ENCODE data around the gene CYP27A1.

CYP27A1 gene

GRCh38 chr2:218826791-218827190 lies 44.8 kb downstream of the CYP27A1 start:
- Histone ChIP-seq H3K36me3 (ENCODE audit: insufficient read depth, low read depth, low read length) (no peaks in the 10 kb centered on the region), H3K4me1 (ENCODE audit: insufficient read depth, low read length) (no peaks in the 10 kb centered on the region), H3K4me3 (ENCODE audit: low read length) (no peak overlapping the region), H3K27me3 (ENCODE audit: insufficient read depth, low read length) (no peaks in the 10 kb centered on the region; the same call in 1 of the 2 replicates), H3K27ac (ENCODE audit: low read length) (no peak overlapping the region), H3K9me3 (ENCODE audit: insufficient read depth, low read depth, low read length) (no peaks in the 10 kb centered on the region), H3K9ac (ENCODE audit: low read depth, low read length) (no peak overlapping the region)

DNA sequence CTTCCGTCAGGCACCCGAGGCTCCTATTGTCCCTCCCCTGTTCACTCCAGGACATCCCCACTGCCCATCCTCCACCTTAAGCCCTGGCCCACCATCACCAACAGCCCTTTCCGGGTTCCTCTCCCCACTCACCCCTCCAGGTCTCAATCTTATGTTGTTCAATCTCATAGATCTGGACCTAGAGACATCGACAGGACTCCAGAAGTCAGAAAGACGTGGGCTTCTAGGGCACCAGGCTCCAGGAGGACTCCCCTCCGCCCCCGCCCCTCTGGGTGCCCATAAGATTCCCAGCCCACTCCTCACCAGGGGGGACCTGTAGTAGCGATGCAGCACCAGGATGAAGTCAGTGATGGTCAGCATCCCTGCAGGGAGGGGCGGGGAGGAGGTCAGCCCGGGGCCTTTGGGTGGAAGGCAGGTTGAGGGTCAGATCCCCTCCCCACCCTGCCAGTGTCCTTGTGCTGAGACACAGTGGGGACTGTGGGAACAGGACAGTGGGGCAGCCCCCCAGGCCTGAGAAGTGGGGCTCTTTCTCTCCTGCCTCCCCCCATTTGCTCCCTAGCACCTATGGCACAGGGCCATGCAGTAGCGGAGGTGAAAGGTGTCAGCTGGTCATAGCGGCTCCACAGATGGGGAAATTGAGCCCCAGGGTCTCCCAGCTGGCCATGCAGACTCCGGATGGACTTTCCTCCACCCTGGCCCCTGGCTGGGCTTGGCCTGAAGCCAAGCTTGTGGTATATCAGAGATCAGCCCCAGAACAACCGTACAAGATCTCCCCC lies 45.9 kb downstream of the CYP27A1 start:
- no peaks in the 10 kb centered on the region for H3K9me3 ChIP-seq (ENCODE audit: insufficient read depth, low read depth, low read length)
- H3K9ac ChIP-seq (ENCODE audit: low read depth, low read length): no peak overlapping the region
- H3K4me1 ChIP-seq (ENCODE audit: insufficient read depth, low read length): no peaks in the 10 kb centered on the region
- no peaks in the 10 kb centered on the region; the same call in 1 of the 2 replicates for H3K27me3 ChIP-seq (ENCODE audit: insufficient read depth, low read length)
- no peaks in the 10 kb centered on the region for H3K36me3 ChIP-seq (ENCODE audit: insufficient read depth, low read depth, low read length)
- no peak overlapping the region for H3K27ac ChIP-seq (ENCODE audit: low read length)
- no peak overlapping the region for H3K4me3 ChIP-seq (ENCODE audit: low read length)

GRCh38 chr2:218828477-218828778 lies 46.5 kb downstream of the CYP27A1 start:
- Histone ChIP-seq H3K27ac (ENCODE audit: low read length) (no peak overlapping the region), H3K36me3 (ENCODE audit: insufficient read depth, low read depth, low read length) (no peaks in the 10 kb centered on the region), H3K4me3 (ENCODE audit: low read length) (no peak overlapping the region), H3K4me1 (ENCODE audit: insufficient read depth, low read length) (no peaks in the 10 kb centered on the region), H3K9ac (ENCODE audit: low read depth, low read length) (no peak overlapping the region), H3K27me3 (ENCODE audit: insufficient read depth, low read length) (no peaks in the 10 kb centered on the region; the same call in 1 of the 2 replicates), H3K9me3 (ENCODE audit: insufficient read depth, low read depth, low read length) (no peaks in the 10 kb centered on the region)

DNA sequence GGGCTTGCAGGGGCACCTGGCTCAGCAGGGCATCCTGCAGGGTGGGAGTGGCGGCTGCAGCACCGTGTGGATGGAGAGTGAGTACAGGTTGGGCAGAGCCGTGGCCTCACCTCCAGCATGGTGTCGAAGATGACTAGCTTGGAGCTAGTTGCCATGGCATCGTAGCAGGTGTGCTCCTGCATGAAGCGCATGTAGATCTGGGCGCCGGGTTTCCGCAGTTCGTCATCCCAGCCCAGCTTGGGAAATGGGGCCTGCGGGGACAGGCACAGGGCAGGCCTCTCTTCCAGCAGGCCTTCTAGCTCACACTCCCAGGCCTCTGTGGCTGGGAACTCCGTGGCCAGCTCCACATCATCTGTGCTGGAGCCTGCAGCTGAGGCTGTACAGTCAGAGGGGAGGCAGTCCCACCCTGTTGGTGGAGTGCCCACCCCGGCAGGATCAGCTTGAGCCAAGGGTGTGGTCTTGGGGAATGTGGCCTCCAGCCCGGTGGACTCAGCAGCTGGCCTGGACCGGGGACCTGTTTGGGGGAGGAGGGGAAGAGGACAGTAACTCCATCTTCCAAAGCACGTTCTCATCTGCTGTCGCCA lies 48.0 kb downstream of the CYP27A1 start:
- Histone ChIP-seq H3K27me3 (ENCODE audit: insufficient read depth, low read length) (no peaks in the 10 kb centered on the region; the same call in 1 of the 2 replicates), H3K36me3 (ENCODE audit: insufficient read depth, low read depth, low read length) (no peaks in the 10 kb centered on the region), H3K4me3 (ENCODE audit: low read length) (no peak overlapping the region), H3K9me3 (ENCODE audit: insufficient read depth, low read depth, low read length) (no peaks in the 10 kb centered on the region), H3K27ac (ENCODE audit: low read length) (no peak overlapping the region), H3K9ac (ENCODE audit: low read depth, low read length) (no peak overlapping the region), H3K4me1 (ENCODE audit: insufficient read depth, low read length) (no peaks in the 10 kb centered on the region)

GRCh38 chr2:218830526-218831306 lies 48.8 kb downstream of the CYP27A1 start:
- Histone ChIP-seq H3K27ac (ENCODE audit: low read length) (no peak overlapping the region), H3K27me3 (ENCODE audit: insufficient read depth, low read length) (no peaks in the 10 kb centered on the region; the same call in 1 of the 2 replicates), H3K9me3 (ENCODE audit: insufficient read depth, low read depth, low read length) (no peaks in the 10 kb centered on the region), H3K9ac (ENCODE audit: low read depth, low read length) (no peak overlapping the region), H3K4me3 (ENCODE audit: low read length) (no peak overlapping the region), H3K36me3 (ENCODE audit: insufficient read depth, low read depth, low read length) (no peaks in the 10 kb centered on the region), H3K4me1 (ENCODE audit: insufficient read depth, low read length) (no peaks in the 10 kb centered on the region)

- Histone ChIP-seq H3K4me3 (ENCODE audit: low read length) (no peak within 1 kb of the TSS), H3K27ac (ENCODE audit: low read length) (no peak within 1 kb of the TSS), H3K9ac (ENCODE audit: low read depth, low read length) (no peak within 1 kb of the TSS), H3K9me3 (ENCODE audit: insufficient read depth, low read depth, low read length) (no peaks in the 10 kb centered on the region), H3K27me3 (ENCODE audit: insufficient read depth, low read length) (no peaks in the 10 kb centered on the region; the same call in 1 of the 2 replicates), H3K4me1 (ENCODE audit: insufficient read depth, low read length) (no peaks in the 10 kb centered on the region), H3K36me3 (ENCODE audit: insufficient read depth, low read depth, low read length) (no peaks in the 10 kb centered on the region)
Observed at GRCh38 chr2:218831378-218831990, 49.5 kb downstream of the CYP27A1 start, which contains the start of gene PRKAG3. Gene PRKAG3 (minus strand): TSS chr2:218831803.

DNA sequence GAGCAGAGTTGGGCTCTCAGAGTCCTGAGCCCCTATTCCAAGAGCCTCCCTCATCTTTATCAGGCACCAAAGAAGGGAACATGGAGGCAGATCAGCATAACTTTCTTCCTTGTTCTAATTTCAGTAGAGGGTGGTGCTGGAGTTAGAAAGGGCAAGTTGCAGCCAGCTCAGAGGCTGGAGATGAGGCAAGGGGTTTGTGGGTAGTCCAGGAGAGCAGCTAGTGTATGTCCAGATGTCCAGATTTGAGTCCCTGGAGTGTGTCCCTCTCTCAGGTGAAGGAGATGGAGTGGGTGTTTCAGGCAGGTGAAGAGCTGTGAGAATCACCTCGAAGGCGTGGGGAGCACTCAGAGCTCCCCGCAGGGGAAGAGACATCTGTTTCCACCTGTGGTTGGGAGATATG lies 50.1 kb downstream of the CYP27A1 start:
- Histone ChIP-seq H3K4me3 (ENCODE audit: low read length) (no peak overlapping the region), H3K9ac (ENCODE audit: low read depth, low read length) (no peak overlapping the region), H3K9me3 (ENCODE audit: insufficient read depth, low read depth, low read length) (no peaks in the 10 kb centered on the region), H3K27ac (ENCODE audit: low read length) (no peak overlapping the region), H3K36me3 (ENCODE audit: insufficient read depth, low read depth, low read length) (no peaks in the 10 kb centered on the region), H3K4me1 (ENCODE audit: insufficient read depth, low read length) (no peaks in the 10 kb centered on the region), H3K27me3 (ENCODE audit: insufficient read depth, low read length) (no peaks in the 10 kb centered on the region; the same call in 1 of the 2 replicates)

DNA sequence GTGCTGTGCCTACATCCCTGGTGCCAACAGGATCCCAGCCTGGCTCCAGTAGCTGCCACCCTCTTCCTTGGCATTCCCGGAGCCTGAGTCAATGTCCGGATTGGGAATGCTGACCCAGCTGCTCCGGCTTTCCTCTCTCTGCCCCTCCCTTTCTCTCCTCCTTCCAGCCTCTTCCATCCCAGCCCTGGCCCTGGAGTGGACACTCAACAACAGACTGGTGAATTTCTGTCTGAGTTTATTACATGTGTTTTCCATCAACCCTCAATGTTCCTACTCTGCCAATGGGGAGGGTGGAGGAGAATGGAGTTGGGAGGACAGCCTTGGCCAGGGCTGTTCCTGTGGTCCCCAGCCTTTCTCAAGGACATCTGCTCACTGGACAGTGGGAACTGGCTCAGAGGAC lies 50.6 kb downstream of the CYP27A1 start:
- Histone ChIP-seq H3K9me3 (ENCODE audit: insufficient read depth, low read depth, low read length) (no peaks in the 10 kb centered on the region), H3K36me3 (ENCODE audit: insufficient read depth, low read depth, low read length) (no peaks in the 10 kb centered on the region), H3K27ac (ENCODE audit: low read length) (no peak overlapping the region), H3K4me1 (ENCODE audit: insufficient read depth, low read length) (no peaks in the 10 kb centered on the region), H3K9ac (ENCODE audit: low read depth, low read length) (no peak overlapping the region), H3K27me3 (ENCODE audit: insufficient read depth, low read length) (no peaks in the 10 kb centered on the region; the same call in 1 of the 2 replicates), H3K4me3 (ENCODE audit: low read length) (no peak overlapping the region)

DNA sequence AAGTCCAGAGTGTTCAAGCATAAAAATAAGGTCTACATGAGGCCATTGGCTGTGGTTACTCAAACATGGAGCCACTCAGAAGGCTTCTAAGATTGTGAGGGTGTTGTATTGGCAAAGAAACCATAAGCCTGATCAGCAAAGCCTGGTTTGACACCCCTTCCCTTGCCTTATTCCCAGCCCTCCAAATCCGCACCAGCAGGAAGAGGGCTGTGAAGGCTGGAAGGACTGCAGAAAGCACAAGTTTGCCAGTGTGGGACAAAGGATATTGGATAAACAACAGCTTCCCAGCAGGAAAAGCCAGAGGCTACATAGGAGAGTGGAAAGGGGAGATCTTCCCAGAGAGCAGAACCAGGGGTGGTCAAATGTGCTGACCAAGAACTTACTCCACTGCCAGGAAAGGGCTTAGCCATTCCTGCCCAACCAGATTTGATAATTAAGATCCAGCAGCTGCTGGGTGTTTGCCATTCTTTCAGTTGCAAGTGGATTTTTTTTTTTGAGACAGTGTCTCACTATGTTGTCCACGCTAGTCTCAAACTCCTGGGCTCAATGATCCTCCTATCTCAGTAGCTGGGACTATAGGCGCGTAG lies 51.2 kb downstream of the CYP27A1 start:
- H3K9ac ChIP-seq (ENCODE audit: low read depth, low read length): no peak overlapping the region
- no peak overlapping the region for H3K4me3 ChIP-seq (ENCODE audit: low read length)
- no peaks in the 10 kb centered on the region for H3K9me3 ChIP-seq (ENCODE audit: insufficient read depth, low read depth, low read length)
- H3K4me1 ChIP-seq (ENCODE audit: insufficient read depth, low read length): no peaks in the 10 kb centered on the region
- no peaks in the 10 kb centered on the region; the same call in 1 of the 2 replicates for H3K27me3 ChIP-seq (ENCODE audit: insufficient read depth, low read length)
- H3K27ac ChIP-seq (ENCODE audit: low read length): no peak overlapping the region
- no peaks in the 10 kb centered on the region for H3K36me3 ChIP-seq (ENCODE audit: insufficient read depth, low read depth, low read length)

GRCh38 chr2:218834685-218835084 lies 52.7 kb downstream of the CYP27A1 start:
- no peaks in the 10 kb centered on the region for H3K4me1 ChIP-seq (ENCODE audit: insufficient read depth, low read length)
- H3K9ac ChIP-seq (ENCODE audit: low read depth, low read length): no peak overlapping the region
- no peak overlapping the region for H3K4me3 ChIP-seq (ENCODE audit: low read length)
- no peaks in the 10 kb centered on the region; the same call in 1 of the 2 replicates for H3K27me3 ChIP-seq (ENCODE audit: insufficient read depth, low read length)
- no peaks in the 10 kb centered on the region for H3K36me3 ChIP-seq (ENCODE audit: insufficient read depth, low read depth, low read length)
- H3K9me3 ChIP-seq (ENCODE audit: insufficient read depth, low read depth, low read length): no peaks in the 10 kb centered on the region
- H3K27ac ChIP-seq (ENCODE audit: low read length): no peak overlapping the region

GRCh38 chr2:218837495-218837894 lies 55.5 kb downstream of the CYP27A1 start:
- H3K9ac ChIP-seq (ENCODE audit: low read depth, low read length): no peak overlapping the region

More at GRCh38 chr2:218837495-218837894, 55.5 kb downstream of the CYP27A1 start:
- no peaks in the 10 kb centered on the region for H3K36me3 ChIP-seq (ENCODE audit: insufficient read depth, low read depth, low read length)
- H3K4me1 ChIP-seq (ENCODE audit: insufficient read depth, low read length): no peaks in the 10 kb centered on the region
- no peaks in the 10 kb centered on the region; the same call in 1 of the 2 replicates for H3K27me3 ChIP-seq (ENCODE audit: insufficient read depth, low read length)
- no peak overlapping the region for H3K4me3 ChIP-seq (ENCODE audit: low read length)
- no peak overlapping the region for H3K27ac ChIP-seq (ENCODE audit: low read length)
- H3K9me3 ChIP-seq (ENCODE audit: insufficient read depth, low read depth, low read length): no peaks in the 10 kb centered on the region
